Stimulated activated CD8-positive, alpha-beta memory T cell treated with anti-CD3 and anti-CD28 coated beads, Interleukin-12 subunit alpha, Interleukin-12 subunit beta, amount 100 ng/mL, for 4 hours (primary cell): ENCODE measurements around the gene TCF7L1.
A peak's percentile ranks its signal among the peaks of the same experiment; 100 is the strongest.

Experiments used
- DNase-seq: peaks from one replicate; pipeline ENCODE4 v3.0.0-alpha.2; 2020; ENCODE audit warnings: low read depth

TCF7L1 gene

DNA sequence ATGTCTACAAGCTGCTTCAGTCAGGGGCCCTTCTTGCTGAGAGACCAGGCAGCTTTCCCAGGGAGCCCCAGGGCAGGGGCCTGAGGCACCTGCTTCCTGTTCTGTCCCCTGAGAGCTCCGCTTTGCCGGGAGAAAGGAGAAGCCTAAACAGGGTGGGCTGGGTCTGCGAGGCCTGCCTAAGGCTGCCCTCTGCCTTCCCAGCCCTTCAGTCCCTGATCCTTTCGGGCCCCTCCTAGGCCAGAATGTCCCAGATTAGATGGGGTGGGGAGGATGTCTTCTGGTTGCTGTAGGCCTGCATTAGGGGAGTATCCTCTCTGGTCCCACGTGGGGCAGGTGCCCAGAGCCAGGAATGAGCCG, 122.2 kb downstream of the TCF7L1 start:
- no peak for DNase-seq

- no peak for DNase-seq
Measured at GRCh38 chr2:85255813-85256594, 122.8 kb downstream of the TCF7L1 start.

DNA sequence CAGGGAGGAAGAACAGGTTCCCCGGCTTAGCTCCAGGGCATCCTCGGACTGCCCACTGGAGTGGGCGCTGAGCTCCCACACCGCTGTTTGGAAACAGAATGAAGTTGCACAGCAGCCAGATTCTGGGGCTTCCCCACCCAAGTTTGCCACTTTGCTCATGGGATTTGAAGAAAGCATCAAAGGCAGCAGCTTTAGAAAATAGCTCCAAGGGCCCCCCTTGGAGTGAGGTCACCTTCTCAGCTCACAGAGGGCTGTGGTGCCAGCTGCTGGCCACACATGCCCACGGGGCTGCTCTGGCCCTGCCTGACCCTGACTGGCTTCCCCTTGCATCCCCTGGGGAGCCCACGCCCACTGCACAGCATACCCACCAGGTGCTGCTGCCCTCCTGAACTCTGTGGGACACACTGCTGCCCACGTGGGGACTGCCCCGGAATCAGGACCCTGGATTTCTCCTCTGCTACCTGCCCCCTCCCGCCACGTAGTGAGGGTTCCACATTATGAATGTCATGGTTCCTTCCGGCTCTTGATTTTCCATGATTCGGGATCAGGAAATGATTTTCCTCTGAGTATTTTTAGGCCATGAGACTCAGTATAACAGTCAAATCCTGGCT, 124.3 kb downstream of the TCF7L1 start:
- no peak for DNase-seq

DNA sequence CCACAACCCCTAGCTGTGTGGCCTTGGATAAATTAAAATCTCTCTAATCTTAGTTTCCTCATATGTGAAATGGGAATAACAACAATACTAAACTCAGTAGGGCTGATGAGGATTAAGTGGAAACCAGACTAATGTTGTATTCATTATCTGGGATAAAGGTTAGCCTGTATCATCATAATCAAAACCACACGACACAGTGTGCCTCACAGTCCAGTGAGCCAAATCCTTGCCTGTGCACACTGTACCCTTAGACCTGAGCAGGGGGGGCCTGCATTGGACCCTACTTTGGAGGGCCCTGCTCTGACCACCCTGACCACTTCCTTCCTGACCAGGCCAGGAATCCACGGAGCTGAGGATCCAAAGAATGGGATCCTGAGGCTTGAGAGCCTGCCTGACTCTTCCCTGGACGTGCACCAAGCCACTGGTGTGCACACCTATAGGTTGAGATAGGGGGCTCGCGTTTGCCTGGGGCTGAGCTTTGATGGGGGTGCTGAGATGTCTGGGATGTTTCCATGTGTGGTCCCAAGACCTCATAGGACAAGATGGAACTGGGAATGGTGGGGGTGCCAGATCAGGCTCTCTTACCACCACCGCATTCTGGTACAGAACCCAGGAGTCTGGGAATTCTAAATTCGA, 124.9 kb downstream of the TCF7L1 start:
- DNase-seq, result no peak

- DNase-seq, result no peak
Measured at GRCh38 chr2:85259101-85259590, 126.0 kb downstream of the TCF7L1 start.

DNA sequence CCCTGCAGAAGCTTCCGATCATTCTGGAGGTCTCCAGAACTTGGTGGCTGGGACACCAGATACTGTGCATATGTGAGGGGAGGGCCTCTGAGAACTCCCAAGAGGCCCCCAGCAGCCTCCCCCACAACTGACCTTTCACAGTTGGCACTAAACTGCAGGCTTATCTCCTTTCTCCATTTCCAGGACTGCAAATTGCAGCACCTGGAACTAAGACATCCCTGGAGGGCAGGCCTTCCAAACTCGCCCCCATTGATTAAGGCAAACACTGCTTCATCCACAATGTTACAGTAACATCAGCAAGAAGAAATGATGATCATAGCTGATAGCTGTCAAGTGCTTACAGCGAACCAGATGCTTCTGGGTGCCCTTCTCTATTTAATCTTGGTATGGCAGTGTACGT, 126.7 kb downstream of the TCF7L1 start:
- DNase-seq, result no peak

- no peak for DNase-seq
Measured at GRCh38 chr2:85263591-85263990, 130.4 kb downstream of the TCF7L1 start.

GRCh38 chr2:85264471-85264870, 131.3 kb downstream of the TCF7L1 start:
- DNase-seq, result no peak

- no peak for DNase-seq
Measured at GRCh38 chr2:85265304-85265703, 132.1 kb downstream of the TCF7L1 start.

DNA sequence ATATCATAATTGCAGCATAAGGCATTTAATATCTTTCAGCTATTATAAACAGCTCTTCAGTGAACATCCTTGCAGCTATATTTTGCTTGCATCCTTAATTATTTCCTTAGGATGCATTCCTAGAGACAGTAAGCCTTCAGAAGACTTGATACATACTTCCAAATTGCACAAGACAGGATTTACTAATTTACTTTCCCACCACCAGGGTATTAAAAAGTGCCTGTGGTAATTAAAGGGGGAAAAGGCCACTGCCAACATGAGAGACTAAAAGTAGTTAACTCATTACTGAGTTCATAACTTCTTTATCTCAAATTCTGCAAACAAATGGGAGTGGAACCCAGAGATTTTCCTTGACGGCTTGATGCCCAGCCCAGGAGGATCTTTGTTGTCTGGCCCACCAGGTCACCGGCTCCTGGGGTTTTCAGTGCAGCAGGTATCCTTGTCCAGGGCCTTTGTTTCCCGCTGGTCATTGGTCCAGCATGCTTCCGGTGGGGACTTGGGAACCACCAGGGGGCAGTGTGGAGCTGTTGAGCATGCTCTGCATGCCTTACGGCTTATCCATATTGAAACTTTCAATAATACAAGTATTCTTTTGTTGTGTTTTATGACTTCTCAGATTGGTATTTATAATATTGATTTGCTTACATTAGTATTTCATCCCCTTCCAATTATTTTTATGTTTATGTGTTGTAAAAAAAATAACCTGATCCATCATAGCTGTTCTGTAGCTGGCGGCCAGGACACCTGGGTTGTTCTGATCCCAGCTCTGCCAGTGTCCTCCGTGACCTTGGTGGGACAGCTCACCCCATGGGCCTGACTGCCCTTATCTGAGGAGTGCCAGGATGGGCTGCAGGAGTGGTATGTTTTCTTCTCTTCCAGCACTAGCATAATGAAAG, 133.2 kb downstream of the TCF7L1 start:
- peak; percentile 20 for DNase-seq

GRCh38 chr2:85269959-85270358, 136.8 kb downstream of the TCF7L1 start:
- DNase-seq, result no peak

DNA sequence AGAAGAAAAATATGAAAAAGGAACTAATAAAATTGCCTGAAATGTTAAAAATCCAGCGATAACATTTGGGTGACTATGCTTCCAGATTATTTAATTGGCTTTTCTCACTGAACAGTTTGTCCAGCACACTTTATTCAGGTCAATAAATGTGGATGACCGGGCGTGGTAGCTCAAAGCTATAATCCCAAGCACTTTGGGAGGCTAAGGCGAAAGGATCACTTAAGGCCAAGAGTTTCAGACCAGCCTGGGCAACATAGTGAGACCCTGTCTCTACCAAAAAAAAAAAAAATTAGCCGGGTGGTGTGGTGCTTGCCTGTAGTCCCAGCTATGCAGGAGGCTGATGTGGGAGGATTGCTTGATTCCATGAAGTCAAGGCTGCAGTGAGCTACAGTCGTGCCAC, 139.2 kb downstream of the TCF7L1 start:
- no peak for DNase-seq

- no peak for DNase-seq
Measured at GRCh38 chr2:85273738-85274731, 140.8 kb downstream of the TCF7L1 start.

GRCh38 chr2:85275984-85276540, 142.9 kb downstream of the TCF7L1 start:
- no peak for DNase-seq

- no peak for DNase-seq
Measured at GRCh38 chr2:85276571-85277118, 143.5 kb downstream of the TCF7L1 start.

GRCh38 chr2:85277416-85278158, 144.4 kb downstream of the TCF7L1 start:
- DNase-seq, result no peak

GRCh38 chr2:85278361-85278760, 145.2 kb downstream of the TCF7L1 start:
- DNase-seq, result no peak

- DNase-seq, result no peak
Measured at GRCh38 chr2:85281553-85281952, 148.4 kb downstream of the TCF7L1 start.

DNA sequence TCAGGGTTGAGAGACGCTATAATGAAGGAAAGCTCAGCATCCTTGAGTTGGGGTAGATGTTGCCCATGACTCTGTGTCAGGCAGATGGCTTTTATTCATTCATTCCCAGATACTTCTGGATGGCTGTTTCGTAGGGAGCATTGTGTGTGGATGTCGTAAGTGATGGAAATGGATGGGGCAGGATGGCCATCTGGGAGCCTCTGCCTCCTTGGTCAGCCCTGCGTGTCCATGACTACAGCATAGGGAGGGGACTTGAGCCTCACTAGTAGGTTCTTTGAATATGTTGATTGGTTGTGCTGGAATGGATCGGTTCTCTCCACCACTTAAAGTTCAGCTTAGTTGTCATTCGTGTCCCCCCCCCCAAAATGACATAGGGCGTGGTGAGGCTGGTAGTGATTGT, 149.7 kb downstream of the TCF7L1 start:
- no peak for DNase-seq

- no peak for DNase-seq
Measured at GRCh38 chr2:85283641-85284040, 150.4 kb downstream of the TCF7L1 start.
